HCT116 (cell line): ENCODE measurements around the gene ARID3A. TPM values are rescaled to one million over a fixed set of nuclear protein-coding genes. Genes with fewer than 3 reads are reported as not detected.

Experiments used
- ATAC-seq: fragments of 200-7000 bp; cut with Tn5 transposase; 2 replicates; pipeline ENCODE4 v1.9.1; 2020; ENCODE audit warnings: mild to moderate bottlenecking, moderate library complexity
- BruUV-seq: library from RNA; stranded (reverse); fragments of 400-500 nt; replicated peaks from 2 replicates; lab custom pipeline; 2021; lab: Mats Ljungman, UMichigan
- CTCF ChIA-PET: fragments of 300-600 bp; sonication (Branson Sonifier 250); formaldehyde crosslinking; loops from one replicate; lab custom pipeline; 2021; ENCODE audit warnings: antibody characterized with exemption; lab: Charles Lee
- POLR2A ChIA-PET: fragments of 300-600, 350-600 bp; sonication (Branson Sonifier 250); formaldehyde crosslinking; loops from one replicate; lab custom pipeline; 2021; ENCODE audit warnings: antibody characterized with exemption; lab: Charles Lee
- RAD21 ChIA-PET, 2 experiments: fragments of 300-600 bp; sonication (Branson Sonifier 250); formaldehyde crosslinking; loops; one replicate each; lab custom pipeline; 2023; ENCODE audit warnings: low total read pairs in 2 of 2; ENCODE audit not compliant: uncharacterized antibody in 2 of 2, unreplicated experiment in 2 of 2, low non-redundant PET in 1 of 2; lab: Charles Lee
- DNase-seq: peaks from one replicate; pipeline ENCODE4 v3.0.0-alpha.2; 2010; ENCODE audit warnings: low read depth, low spot score
- H2AFZ ChIP-seq: fragments of 200-600 bp; shearing (Covaris generic), sonication (generic); 2 replicates; pipeline ENCODE4 v1.6.1; 2017; ENCODE audit warnings: low read depth, mixed run types, mixed read lengths, antibody characterized with exemption, low read length; ENCODE audit not compliant: poor library complexity, severe bottlenecking
- H3K27ac ChIP-seq: 2 replicates; pipeline ENCODE4 v1.5.1; 2012; ENCODE audit warnings: low read depth, low read length
- H3K27me3 ChIP-seq: fragments of 200-600 bp; sonication (generic); 2 replicates; pipeline ENCODE4 v1.6.1; 2016; ENCODE audit warnings: mixed run types, low read length, mixed read lengths; ENCODE audit not compliant: insufficient read depth
- H3K36me3 ChIP-seq, 2 experiments: fragments of 200-500 bp in 1 of 2; fragments of 200-600 bp in 1 of 2; sonication (Bioruptor generic) in 1 of 2; sonication (generic) in 1 of 2; 2 replicates each; pipeline versions ENCODE4 v1.5.1 to v1.6.1; 2014 to 2016; ENCODE audit warnings: low read length in 2 of 2, inconsistent platforms in 1 of 2, mixed read lengths in 1 of 2, mixed run types in 1 of 2; ENCODE audit not compliant: insufficient read depth in 2 of 2, control insufficient read depth in 1 of 2
- H3K4me1 ChIP-seq, 2 experiments: fragments of 200-600 bp in 1 of 2; sonication (generic) in 1 of 2; 2 replicates each; pipeline versions ENCODE4 v1.5.1 to v1.6.1; 2012 to 2017; ENCODE audit warnings: low read length in 2 of 2, inconsistent platforms in 1 of 2, mild to moderate bottlenecking in 1 of 2, mixed read lengths in 1 of 2, mixed run types in 1 of 2, moderate library complexity in 1 of 2; ENCODE audit not compliant: insufficient read depth in 2 of 2, control insufficient read depth in 1 of 2
- H3K4me2 ChIP-seq: fragments of 200-600 bp; sonication (generic); 2 replicates; pipeline ENCODE4 v1.6.1; 2017; ENCODE audit warnings: mixed run types, low read length, mixed read lengths
- H3K4me3 ChIP-seq, 2 experiments: fragments of 200-600 bp in 1 of 2; sonication (generic) in 1 of 2; replicated peaks in 1 of 2; 2 replicates each; pipeline ENCODE4 v1.5.1; 2011 to 2016; ENCODE audit warnings: low read length in 2 of 2, control low read depth in 1 of 2, low read depth in 1 of 2, mild to moderate bottlenecking in 1 of 2, mixed read lengths in 1 of 2, mixed run types in 1 of 2
- H3K79me2 ChIP-seq: fragments of 200-600 bp; sonication (generic); 2 replicates; pipeline ENCODE4 v1.6.1; 2017; ENCODE audit warnings: mild to moderate bottlenecking, mixed run types, low read length, moderate library complexity, mixed read lengths; ENCODE audit not compliant: insufficient read depth
- H3K9ac ChIP-seq: fragments of 200-600 bp; sonication (generic); 2 replicates; pipeline ENCODE4 v1.6.1; 2016; ENCODE audit warnings: low read length, mixed read lengths
- H3K9me2 ChIP-seq: fragments of 200-600 bp; sonication (generic), shearing (Covaris generic); 2 replicates; pipeline ENCODE4 v1.6.1; 2017; ENCODE audit warnings: mixed run types, mild to moderate bottlenecking, moderate library complexity; ENCODE audit not compliant: insufficient read depth
- H3K9me3 ChIP-seq, 2 experiments: fragments of 200-500 bp in 1 of 2; fragments of 200-600 bp in 1 of 2; sonication (Bioruptor generic) in 1 of 2; sonication (generic) in 1 of 2; 2 replicates each; pipeline ENCODE4 v1.6.1; 2014 to 2017; ENCODE audit warnings: low read length in 2 of 2, mixed read lengths in 2 of 2, inconsistent platforms in 1 of 2, low read depth in 1 of 2, mild to moderate bottlenecking in 1 of 2, mixed run types in 1 of 2, moderate library complexity in 1 of 2; ENCODE audit not compliant: control insufficient read depth in 1 of 2, insufficient read depth in 1 of 2
- H4K20me1 ChIP-seq: fragments of 200-600 bp; sonication (generic), shearing (Covaris generic); 2 replicates; pipeline ENCODE4 v1.6.1; 2017; ENCODE audit warnings: mixed run types, mild to moderate bottlenecking, moderate library complexity; ENCODE audit not compliant: insufficient read depth
- ATF3 ChIP-seq: IDR thresholded peaks from 2 replicates; pipeline ENCODE4 v1.6.1; 2012
- EGR1 ChIP-seq: IDR thresholded peaks from 2 replicates; pipeline ENCODE4 v1.6.1; 2012; ENCODE audit warnings: low read depth
- ELF1 ChIP-seq: IDR thresholded peaks from 2 replicates; pipeline ENCODE4 v1.6.1; 2012; ENCODE audit warnings: low read depth, borderline replicate concordance
- EZH2phosphoT487 ChIP-seq: fragments of 200-600 bp; IDR thresholded peaks from 2 replicates; pipeline ENCODE4 v1.6.1; 2018; ENCODE audit warnings: antibody characterized with exemption, borderline replicate concordance
- FOSL1 ChIP-seq: IDR thresholded peaks from 2 replicates; pipeline ENCODE4 v1.6.1; 2012; ENCODE audit warnings: low read depth
- JUND ChIP-seq: IDR thresholded peaks from 2 replicates; pipeline ENCODE4 v1.6.1; 2012
- POLR2AphosphoS5 ChIP-seq: IDR thresholded peaks from 2 replicates; pipeline ENCODE4 v1.6.1; 2011; ENCODE audit warnings: mild to moderate bottlenecking, low read depth, low read length, moderate library complexity
- SIN3A ChIP-seq: IDR thresholded peaks from 2 replicates; pipeline ENCODE4 v1.6.1; 2012; ENCODE audit warnings: low read depth
- SRF ChIP-seq: IDR thresholded peaks from 2 replicates; pipeline ENCODE4 v1.6.1; 2012; ENCODE audit warnings: low read depth
- TCF7L2 ChIP-seq: IDR thresholded peaks from 2 replicates; pipeline ENCODE4 v1.7.0; 2011; ENCODE audit warnings: borderline replicate concordance, inconsistent platforms; ENCODE audit not compliant: insufficient read depth, insufficient read length; ENCODE audit errors: extremely low read depth
- YY1 ChIP-seq: IDR thresholded peaks from 2 replicates; pipeline ENCODE4 v1.6.1; 2011; ENCODE audit warnings: low read length, low read depth, moderate library complexity, mild to moderate bottlenecking; ENCODE audit not compliant: insufficient replicate concordance; ENCODE audit errors: extremely low read depth
- ZBTB33 ChIP-seq: IDR thresholded peaks from 2 replicates; pipeline ENCODE4 v1.6.1; 2011; ENCODE audit warnings: mild to moderate bottlenecking, low read length, moderate library complexity; ENCODE audit not compliant: insufficient replicate concordance; ENCODE audit errors: extremely low read depth
- ZFX ChIP-seq: fragments of 450-650 bp; IDR thresholded peaks from 2 replicates; pipeline ENCODE4 v1.6.1; 2017
- ZNF274 ChIP-seq: fragments of 200-500 bp; sonication (Bioruptor generic); IDR thresholded peaks from 2 replicates; pipeline ENCODE4 v1.6.1; 2014; ENCODE audit warnings: mild to moderate bottlenecking, low read depth, low read length, inconsistent platforms
- intact Hi-C: fragments of 100-400 bp; cut with micrococcal nuclease; formaldehyde crosslinking; loops from 2 replicates; pipeline ENCODE4 v1.10.0; 2022
- total RNA-seq: library from RNA; stranded (reverse); gene quantifications from one replicate; pipeline ENCODE4 v1.2.1, GENCODE V29; 2021; ENCODE audit not compliant: unreplicated experiment
- TF ChIP-seq, protein P1 (sequence below): IDR thresholded peaks from 2 replicates; pipeline ENCODE4 v1.6.1; 2012; ENCODE audit warnings: low read depth
- TF ChIP-seq, protein P2 (sequence below), 3 experiments: fragments of 200-600 bp in 1 of 3; sonication (generic) in 1 of 3; IDR thresholded peaks in 2 of 3; conservative IDR thresholded peaks in 1 of 3; 2 replicates each; pipeline ENCODE4 v1.5.1; 2012 to 2017; ENCODE audit warnings: low read depth in 2 of 3, low read length in 2 of 3, antibody characterized with exemption in 1 of 3, borderline replicate concordance in 1 of 3, control low read depth in 1 of 3, mild to moderate bottlenecking in 1 of 3, mixed read lengths in 1 of 3, mixed run types in 1 of 3, moderate library complexity in 1 of 3; ENCODE audit not compliant: insufficient read depth in 1 of 3
- TF ChIP-seq, protein P3 (sequence below): IDR thresholded peaks from 2 replicates; pipeline ENCODE4 v1.6.1; 2012

ARID3A gene
- total RNA-seq, 1 experiment from 2014 or later = 21.8 TPM

- CTCF ChIA-PET = interaction anchor here (0.9 kb wide), 1 partner anchor 11 kb away, joined by 3 read pairs; no protein-coding TSS in a partner anchor
- 0 out of 2 replicates have a peak, but pooled peaks have one; percentile 15 for ATAC-seq
These were observed 34.2 kb downstream of the ARID3A start for GRCh38 chr19:960020-960419.

More at GRCh38 chr19:960020-960419, 34.2 kb downstream of the ARID3A start:
- no peaks in the 10 kb centered on the region for H3K9me2 ChIP-seq
- ChIA-PET RAD21 (no interaction called here), POLR2A (interaction anchor here (1.3 kb wide), 1 partner anchor 24 kb away, joined by 3 read pairs; the partner anchor contains the start of gene WDR18)
- H3K4me1 ChIP-seq = peaks cover 48 to 74% of the 10 kb centered on the region in 2 experiments
- TF ChIP-seq, protein P1, sequence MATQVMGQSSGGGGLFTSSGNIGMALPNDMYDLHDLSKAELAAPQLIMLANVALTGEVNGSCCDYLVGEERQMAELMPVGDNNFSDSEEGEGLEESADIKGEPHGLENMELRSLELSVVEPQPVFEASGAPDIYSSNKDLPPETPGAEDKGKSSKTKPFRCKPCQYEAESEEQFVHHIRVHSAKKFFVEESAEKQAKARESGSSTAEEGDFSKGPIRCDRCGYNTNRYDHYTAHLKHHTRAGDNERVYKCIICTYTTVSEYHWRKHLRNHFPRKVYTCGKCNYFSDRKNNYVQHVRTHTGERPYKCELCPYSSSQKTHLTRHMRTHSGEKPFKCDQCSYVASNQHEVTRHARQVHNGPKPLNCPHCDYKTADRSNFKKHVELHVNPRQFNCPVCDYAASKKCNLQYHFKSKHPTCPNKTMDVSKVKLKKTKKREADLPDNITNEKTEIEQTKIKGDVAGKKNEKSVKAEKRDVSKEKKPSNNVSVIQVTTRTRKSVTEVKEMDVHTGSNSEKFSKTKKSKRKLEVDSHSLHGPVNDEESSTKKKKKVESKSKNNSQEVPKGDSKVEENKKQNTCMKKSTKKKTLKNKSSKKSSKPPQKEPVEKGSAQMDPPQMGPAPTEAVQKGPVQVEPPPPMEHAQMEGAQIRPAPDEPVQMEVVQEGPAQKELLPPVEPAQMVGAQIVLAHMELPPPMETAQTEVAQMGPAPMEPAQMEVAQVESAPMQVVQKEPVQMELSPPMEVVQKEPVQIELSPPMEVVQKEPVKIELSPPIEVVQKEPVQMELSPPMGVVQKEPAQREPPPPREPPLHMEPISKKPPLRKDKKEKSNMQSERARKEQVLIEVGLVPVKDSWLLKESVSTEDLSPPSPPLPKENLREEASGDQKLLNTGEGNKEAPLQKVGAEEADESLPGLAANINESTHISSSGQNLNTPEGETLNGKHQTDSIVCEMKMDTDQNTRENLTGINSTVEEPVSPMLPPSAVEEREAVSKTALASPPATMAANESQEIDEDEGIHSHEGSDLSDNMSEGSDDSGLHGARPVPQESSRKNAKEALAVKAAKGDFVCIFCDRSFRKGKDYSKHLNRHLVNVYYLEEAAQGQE = no peak
- TF ChIP-seq, protein P2, sequence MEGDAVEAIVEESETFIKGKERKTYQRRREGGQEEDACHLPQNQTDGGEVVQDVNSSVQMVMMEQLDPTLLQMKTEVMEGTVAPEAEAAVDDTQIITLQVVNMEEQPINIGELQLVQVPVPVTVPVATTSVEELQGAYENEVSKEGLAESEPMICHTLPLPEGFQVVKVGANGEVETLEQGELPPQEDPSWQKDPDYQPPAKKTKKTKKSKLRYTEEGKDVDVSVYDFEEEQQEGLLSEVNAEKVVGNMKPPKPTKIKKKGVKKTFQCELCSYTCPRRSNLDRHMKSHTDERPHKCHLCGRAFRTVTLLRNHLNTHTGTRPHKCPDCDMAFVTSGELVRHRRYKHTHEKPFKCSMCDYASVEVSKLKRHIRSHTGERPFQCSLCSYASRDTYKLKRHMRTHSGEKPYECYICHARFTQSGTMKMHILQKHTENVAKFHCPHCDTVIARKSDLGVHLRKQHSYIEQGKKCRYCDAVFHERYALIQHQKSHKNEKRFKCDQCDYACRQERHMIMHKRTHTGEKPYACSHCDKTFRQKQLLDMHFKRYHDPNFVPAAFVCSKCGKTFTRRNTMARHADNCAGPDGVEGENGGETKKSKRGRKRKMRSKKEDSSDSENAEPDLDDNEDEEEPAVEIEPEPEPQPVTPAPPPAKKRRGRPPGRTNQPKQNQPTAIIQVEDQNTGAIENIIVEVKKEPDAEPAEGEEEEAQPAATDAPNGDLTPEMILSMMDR (IDR thresholded peaks at IDR 0.05 in 2 of 3, conservative IDR thresholded peaks at IDR 0.05 in 1 of 3; ENCODE audit: borderline replicate concordance in 1 of 3, insufficient read depth in 1 of 3, low read depth in 2 of 3, low read length in 2 of 3) = no peak; a peak in 1 of 6 replicates
- TF ChIP-seq ZBTB33 = no peak
- TF ChIP-seq ELF1 = no peak
- no peak for TF ChIP-seq EGR1
- no peak for TF ChIP-seq YY1
- TF ChIP-seq EZH2phosphoT487 = no peak
- TF ChIP-seq TCF7L2 = no peak
- TF ChIP-seq JUND = no peak
- TF ChIP-seq FOSL1 = no peak
- no peak for TF ChIP-seq SRF
- no peak for TF ChIP-seq SIN3A
- no peak for TF ChIP-seq ZFX
- TF ChIP-seq ZNF274 = no peak
- TF ChIP-seq POLR2AphosphoS5 = no peak
- TF ChIP-seq, protein P3, sequence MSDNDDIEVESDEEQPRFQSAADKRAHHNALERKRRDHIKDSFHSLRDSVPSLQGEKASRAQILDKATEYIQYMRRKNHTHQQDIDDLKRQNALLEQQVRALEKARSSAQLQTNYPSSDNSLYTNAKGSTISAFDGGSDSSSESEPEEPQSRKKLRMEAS = no peak
- no peak for TF ChIP-seq ATF3
- H3K9me3 ChIP-seq = no peaks in the 10 kb centered on the region
- no peak overlapping the region for H3K9ac ChIP-seq
- H3K27ac ChIP-seq = no peak overlapping the region
- no peak overlapping the region for H2AFZ ChIP-seq
- intact Hi-C loops = no loop called here
- H3K36me3 ChIP-seq = peaks cover 0 to 12% of the 10 kb centered on the region in 2 experiments; a peak in 2 of 4 replicates
- no peaks in the 10 kb centered on the region for H4K20me1 ChIP-seq
- H3K27me3 ChIP-seq = no peaks in the 10 kb centered on the region
- peak overlapping the region; percentile 50; the same call in 1 of the 2 replicates for H3K4me2 ChIP-seq
- H3K4me3 ChIP-seq = no peak overlapping the region
- BruUV-seq = no TSS peak
- no peak for DNase-seq
- peaks cover 4% of the 10 kb centered on the region; the same call in 1 of the 2 replicates for H3K79me2 ChIP-seq
